ENCODE measurements around the gene NCAN. TPM values are rescaled to one million over a fixed set of nuclear protein-coding genes. Genes with fewer than 3 reads are reported as not detected.

NCAN gene
- total RNA-seq, 1 experiment from 2014 or later = not detected

DNA sequence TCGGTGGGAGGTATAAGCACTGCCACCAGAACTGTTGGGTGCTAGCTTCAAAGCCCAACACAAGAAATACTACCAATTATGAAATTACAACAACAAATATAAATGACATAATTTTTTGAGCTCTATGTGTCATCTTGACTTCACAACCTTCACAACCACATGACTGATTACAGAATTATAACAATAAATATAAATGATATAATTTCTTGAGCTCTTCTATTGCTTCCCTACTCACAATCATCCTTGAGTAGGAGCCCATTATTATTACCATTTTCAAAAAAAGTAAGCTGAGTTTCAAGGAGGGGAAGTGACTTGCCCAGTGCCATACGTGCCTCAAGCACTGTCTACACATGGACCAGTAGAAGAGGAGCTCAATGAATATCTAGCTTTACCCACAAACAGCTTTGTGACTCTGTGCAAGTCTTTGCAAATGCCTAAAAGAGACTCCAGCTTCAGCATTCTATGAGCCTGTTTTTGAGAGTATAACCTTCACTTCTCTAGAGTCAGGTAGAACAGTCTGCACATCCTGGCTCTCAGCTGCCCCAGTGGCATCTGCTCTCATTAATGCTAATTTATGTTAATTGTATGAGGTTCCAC, 22.6 kb downstream of the NCAN start:
- no TSS peak for BruUV-seq (replicated peaks)
- POLR2A ChIA-PET = no interaction called here

GRCh38 chr19:19236173-19236572, 24.4 kb downstream of the NCAN start:
- intact Hi-C loops (cut with micrococcal nuclease; ENCODE audit: unreplicated experiment) = no loop called here
- Mint-ChIP-seq H3K36me3 (ENCODE audit: insufficient read depth, unreplicated experiment) (no peaks in the 10 kb centered on the region), H3K4me1 (ENCODE audit: low read depth, unreplicated experiment) (no peaks in the 10 kb centered on the region), H3K9me3 (ENCODE audit: unreplicated experiment) (no peaks in the 10 kb centered on the region), H3K27me3 (ENCODE audit: insufficient read depth, unreplicated experiment) (peaks cover 12% of the 10 kb centered on the region), H3K27ac (ENCODE audit: unreplicated experiment) (no peak overlapping the region), H3K4me3 (ENCODE audit: unreplicated experiment) (no peak overlapping the region)
- no peaks in the 10 kb centered on the region for H3K36me3 ChIP-seq (ENCODE audit: control insufficient read depth, insufficient read depth, low read length)
- peaks cover 10% of the 10 kb centered on the region; the same call in 1 of the 2 replicates for H3K9me3 ChIP-seq
- H3K27me3 ChIP-seq (replicated peaks; ENCODE audit: control insufficient read depth, insufficient read depth, low read length) = no peaks in the 10 kb centered on the region
- no peak for TF ChIP-seq CTCF (IDR thresholded peaks at IDR 0.05; ENCODE audit: insufficient read depth in 1 of 2, low read depth in 1 of 2, low read length in 1 of 2, severe bottlenecking in 1 of 2, unreplicated experiment in 1 of 2)
- H3K4me1 ChIP-seq = no peaks in the 10 kb centered on the region
- DNase-seq = no peak
- H3K4me3 ChIP-seq (ENCODE audit: low read depth, low read length) = no peak overlapping the region
- ChIA-PET CTCF (no interaction called here), POLR2A (interaction anchor here (0.6 kb wide), 1 partner anchor 74 kb away, joined by 4 read pairs; no protein-coding TSS in a partner anchor)
- no TSS peak for BruUV-seq (replicated peaks)

More for the DNA sequence above, 22.6 kb downstream of the NCAN start:
- Histone ChIP-seq H3K4me3 (ENCODE audit: low read depth, low read length) (no peak overlapping the region), H3K9me3 (peaks cover 10% of the 10 kb centered on the region; the same call in 1 of the 2 replicates), H3K4me1 (no peaks in the 10 kb centered on the region), H3K36me3 (ENCODE audit: control insufficient read depth, insufficient read depth, low read length) (no peaks in the 10 kb centered on the region), H3K27me3 (replicated peaks; ENCODE audit: control insufficient read depth, insufficient read depth, low read length) (no peaks in the 10 kb centered on the region)
- intact Hi-C loops (cut with micrococcal nuclease; ENCODE audit: unreplicated experiment) = no loop called here
- H3K9me3 Mint-ChIP-seq (ENCODE audit: unreplicated experiment) = no peaks in the 10 kb centered on the region
- CTCF ChIA-PET = interaction anchor here (1.7 kb wide), 1 partner anchor 9 kb away, joined by 7 read pairs; no protein-coding TSS in a partner anchor
- no peak overlapping the region for H3K4me3 Mint-ChIP-seq (ENCODE audit: unreplicated experiment)
- TF ChIP-seq CTCF (IDR thresholded peaks at IDR 0.05; ENCODE audit: insufficient read depth in 1 of 2, low read depth in 1 of 2, low read length in 1 of 2, severe bottlenecking in 1 of 2, unreplicated experiment in 1 of 2) = no peak
- no peaks in the 10 kb centered on the region for H3K36me3 Mint-ChIP-seq (ENCODE audit: insufficient read depth, unreplicated experiment)
- H3K27me3 Mint-ChIP-seq (ENCODE audit: insufficient read depth, unreplicated experiment) = peaks cover 7% of the 10 kb centered on the region
- DNase-seq = no peak
- no peak overlapping the region for H3K27ac Mint-ChIP-seq (ENCODE audit: unreplicated experiment)
- no peaks in the 10 kb centered on the region for H3K4me1 Mint-ChIP-seq (ENCODE audit: low read depth, unreplicated experiment)

- Mint-ChIP-seq H3K27me3 (ENCODE audit: insufficient read depth, unreplicated experiment) (peaks cover 8% of the 10 kb centered on the region), H3K27ac (ENCODE audit: unreplicated experiment) (no peak overlapping the region), H3K4me3 (ENCODE audit: unreplicated experiment) (no peak overlapping the region), H3K9me3 (ENCODE audit: unreplicated experiment) (no peaks in the 10 kb centered on the region), H3K36me3 (ENCODE audit: insufficient read depth, unreplicated experiment) (no peaks in the 10 kb centered on the region), H3K4me1 (ENCODE audit: low read depth, unreplicated experiment) (no peaks in the 10 kb centered on the region)
- Histone ChIP-seq H3K9me3 (peaks cover 10% of the 10 kb centered on the region; the same call in 1 of the 2 replicates), H3K4me1 (no peaks in the 10 kb centered on the region), H3K36me3 (ENCODE audit: control insufficient read depth, insufficient read depth, low read length) (no peaks in the 10 kb centered on the region), H3K4me3 (ENCODE audit: low read depth, low read length) (no peak overlapping the region), H3K27me3 (replicated peaks; ENCODE audit: control insufficient read depth, insufficient read depth, low read length) (no peaks in the 10 kb centered on the region)
- no peak for DNase-seq
- intact Hi-C loops (cut with micrococcal nuclease; ENCODE audit: unreplicated experiment) = no loop called here
- ChIA-PET POLR2A (no interaction called here), CTCF (no interaction called here)
- BruUV-seq (replicated peaks) = no TSS peak
- no peak for TF ChIP-seq CTCF (IDR thresholded peaks at IDR 0.05; ENCODE audit: insufficient read depth in 1 of 2, low read depth in 1 of 2, low read length in 1 of 2, severe bottlenecking in 1 of 2, unreplicated experiment in 1 of 2)
Observed at GRCh38 chr19:19238126-19238894, 26.6 kb downstream of the NCAN start.
